ENCODE data around the gene NARF. TPM values are rescaled to one million over a fixed set of nuclear protein-coding genes. Genes with fewer than 3 reads are reported as not detected.
"Not testable (repeated sequence)": the region's sequence is repeated elsewhere in the genome, so short reads cannot be mapped to it uniquely, and the experiment has no call there.

NARF gene
- total RNA-seq, 4 donors from 2014 or later: 25.8 to 79.2 (median 59.9) TPM

- no peaks in the 10 kb centered on the region for H3K27me3 ChIP-seq
- WGBS, 2 donors: 1% methylated on average over 30 to 38 of the region's 62 CpGs
- H3K27ac ChIP-seq: peak overlapping the region; percentile 100
- DNase-seq (ENCODE audit: low spot score in 2 of 2): no peak
- peaks cover 0 to 47% (median 19%) of the 10 kb centered on the region in 4 donors for H3K4me1 ChIP-seq
- H3K9me3 ChIP-seq: no peaks in the 10 kb centered on the region
- H3K36me3 ChIP-seq: peaks cover 0 to 39% (median 14%) of the 10 kb centered on the region in 3 donors
- TF ChIP-seq EP300 (IDR thresholded peaks at IDR 0.05): no peak
- TF ChIP-seq, protein P1, sequence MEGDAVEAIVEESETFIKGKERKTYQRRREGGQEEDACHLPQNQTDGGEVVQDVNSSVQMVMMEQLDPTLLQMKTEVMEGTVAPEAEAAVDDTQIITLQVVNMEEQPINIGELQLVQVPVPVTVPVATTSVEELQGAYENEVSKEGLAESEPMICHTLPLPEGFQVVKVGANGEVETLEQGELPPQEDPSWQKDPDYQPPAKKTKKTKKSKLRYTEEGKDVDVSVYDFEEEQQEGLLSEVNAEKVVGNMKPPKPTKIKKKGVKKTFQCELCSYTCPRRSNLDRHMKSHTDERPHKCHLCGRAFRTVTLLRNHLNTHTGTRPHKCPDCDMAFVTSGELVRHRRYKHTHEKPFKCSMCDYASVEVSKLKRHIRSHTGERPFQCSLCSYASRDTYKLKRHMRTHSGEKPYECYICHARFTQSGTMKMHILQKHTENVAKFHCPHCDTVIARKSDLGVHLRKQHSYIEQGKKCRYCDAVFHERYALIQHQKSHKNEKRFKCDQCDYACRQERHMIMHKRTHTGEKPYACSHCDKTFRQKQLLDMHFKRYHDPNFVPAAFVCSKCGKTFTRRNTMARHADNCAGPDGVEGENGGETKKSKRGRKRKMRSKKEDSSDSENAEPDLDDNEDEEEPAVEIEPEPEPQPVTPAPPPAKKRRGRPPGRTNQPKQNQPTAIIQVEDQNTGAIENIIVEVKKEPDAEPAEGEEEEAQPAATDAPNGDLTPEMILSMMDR (IDR thresholded peaks at IDR 0.05): no peak
- no peak for TF ChIP-seq POLR2A (IDR thresholded peaks at IDR 0.05)
- H3K4me3 ChIP-seq: peak overlapping the region; percentile 74 to 99 (median 90)
Observed at GRCh38 chr17:82458885-82459424, 414 bp downstream of the NARF start.

GRCh38 chr17:82459936-82460335 lies 1.4 kb downstream of the NARF start:
- H3K27ac ChIP-seq: peak overlapping the region in 1 of 4 donors; percentile 100
- peaks cover 0 to 48% (median 20%) of the 10 kb centered on the region in 3 donors for H3K36me3 ChIP-seq
- H3K4me1 ChIP-seq: peaks cover 0 to 51% (median 19%) of the 10 kb centered on the region in 4 donors
- not testable (repeated sequence) for DNase-seq (ENCODE audit: low spot score in 2 of 2); H3K27me3 ChIP-seq; H3K9me3 ChIP-seq
- H3K4me3 ChIP-seq: peak overlapping the region in 1 of 4 donors; percentile 99
- WGBS, 2 donors: 87 to 90% methylated on average over 9 of the region's 9 CpGs

DNA sequence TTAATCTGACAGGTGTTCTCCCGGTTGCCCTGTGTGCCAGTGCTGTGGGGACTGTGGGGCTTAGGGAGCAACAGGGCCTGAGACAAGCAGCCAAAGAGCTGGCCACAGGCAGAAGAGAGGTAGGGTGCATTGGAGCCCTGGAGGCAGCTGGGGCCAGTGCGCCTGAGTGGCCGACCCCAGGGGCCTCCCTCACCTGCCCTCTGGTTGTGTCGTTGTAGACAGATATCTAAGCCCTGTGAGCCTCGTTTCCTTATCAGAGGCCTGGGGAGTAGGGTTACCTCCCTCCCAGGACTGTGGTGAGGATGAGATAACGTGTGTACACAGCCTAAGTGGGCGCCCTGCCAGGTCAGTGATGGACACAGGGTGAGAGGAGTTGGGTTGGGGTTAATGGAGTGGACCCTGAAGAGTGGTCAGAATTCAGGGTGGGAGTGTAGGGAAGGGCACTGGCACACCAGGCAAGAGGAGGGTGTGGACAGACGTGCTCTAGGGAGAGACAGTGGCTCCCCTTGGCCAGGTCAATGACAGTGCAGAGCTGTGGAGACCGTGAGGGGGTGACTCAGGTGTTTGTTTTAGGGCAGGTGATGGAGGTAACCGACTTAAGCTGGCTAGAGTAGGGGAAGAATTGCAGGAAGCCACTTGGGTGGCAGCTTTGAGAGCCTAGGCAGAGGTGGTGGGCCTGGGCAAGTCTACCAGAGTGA lies 3.4 kb downstream of the NARF start:
- TF ChIP-seq, protein P1 (IDR thresholded peaks at IDR 0.05): no peak
- TF ChIP-seq EP300 (IDR thresholded peaks at IDR 0.05): no peak
- TF ChIP-seq POLR2A (IDR thresholded peaks at IDR 0.05): no peak
- Histone ChIP-seq H3K36me3 (peaks cover 0 to 69% (median 20%) of the 10 kb centered on the region in 3 donors), H3K4me3 (no peak overlapping the region)

DNA sequence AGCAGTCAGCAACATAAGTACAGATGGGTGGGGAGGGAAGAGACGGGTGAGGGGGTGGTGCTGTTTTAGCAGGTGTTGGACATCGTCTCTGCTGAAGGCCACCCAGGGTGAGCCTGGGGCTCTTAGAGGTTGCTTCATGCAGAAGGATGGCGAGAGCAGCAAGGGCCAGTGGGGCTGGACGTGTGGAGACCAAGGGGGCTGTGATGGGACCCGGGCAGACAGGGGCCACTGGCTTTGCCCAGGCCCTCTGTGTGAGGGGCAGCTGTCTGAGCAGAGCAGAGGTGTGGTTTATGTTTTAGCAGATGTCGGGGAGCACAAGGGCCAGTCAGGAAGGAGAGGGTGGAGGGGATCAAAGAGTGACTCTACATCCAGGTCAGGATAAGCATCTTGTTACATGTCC lies 4.8 kb downstream of the NARF start:
- H3K27me3 ChIP-seq: no peaks in the 10 kb centered on the region
- no peak overlapping the region for H3K4me3 ChIP-seq
- TF ChIP-seq EP300 (IDR thresholded peaks at IDR 0.05): no peak
- no peak for TF ChIP-seq POLR2A (IDR thresholded peaks at IDR 0.05)
- TF ChIP-seq, protein P1 (IDR thresholded peaks at IDR 0.05): no peak
- WGBS, 2 donors: 66 to 72% methylated on average over 6 of the region's 6 CpGs
- no peak for DNase-seq (ENCODE audit: low spot score in 2 of 2)
- H3K36me3 ChIP-seq: peaks cover 0 to 83% (median 20%) of the 10 kb centered on the region in 3 donors
- H3K9me3 ChIP-seq: no peaks in the 10 kb centered on the region
- H3K4me1 ChIP-seq: peaks cover 0 to 30% (median 8%) of the 10 kb centered on the region in 4 donors
- H3K27ac ChIP-seq: peak overlapping the region; percentile 23 to 69 (median 48)

More for the DNA sequence above, 3.4 kb downstream of the NARF start:
- Histone ChIP-seq H3K27me3 (no peaks in the 10 kb centered on the region), H3K9me3 (no peaks in the 10 kb centered on the region), H3K27ac (peak overlapping the region in 1 of 4 donors; percentile 36), H3K4me1 (peaks cover 0 to 38% (median 16%) of the 10 kb centered on the region in 4 donors)
- no peak for DNase-seq (ENCODE audit: low spot score in 2 of 2)
- 83 to 86% methylated on average over 9 to 10 of the region's 10 CpGs for whole genome bisulfite sequencing, 2 donors

GRCh38 chr17:82463925-82464566 lies 5.5 kb downstream of the NARF start:
- no peaks in the 10 kb centered on the region for H3K9me3 ChIP-seq
- 57 to 59% methylated on average over 6 to 7 of the region's 7 CpGs for WGBS, 2 donors
- peaks cover 0 to 89% (median 20%) of the 10 kb centered on the region in 3 donors for H3K36me3 ChIP-seq
- H3K27ac ChIP-seq: peak overlapping the region in 3 of 4 donors; percentile 37 to 69 (median 60)
- H3K27me3 ChIP-seq: no peaks in the 10 kb centered on the region
- DNase-seq (ENCODE audit: low spot score in 2 of 2): no peak
- TF ChIP-seq POLR2A (IDR thresholded peaks at IDR 0.05): no peak
- TF ChIP-seq EP300 (IDR thresholded peaks at IDR 0.05): peak in 1 of 2 donors; percentile 51
- no peak overlapping the region for H3K4me3 ChIP-seq
- H3K4me1 ChIP-seq: peaks cover 0 to 29% (median 7%) of the 10 kb centered on the region in 4 donors

GRCh38 chr17:82464567-82464929 lies 6.0 kb downstream of the NARF start:
- TF ChIP-seq EP300 (IDR thresholded peaks at IDR 0.05) (no peak), POLR2A (IDR thresholded peaks at IDR 0.05) (no peak)
- TF ChIP-seq, protein P1 (IDR thresholded peaks at IDR 0.05): no peak
- Histone ChIP-seq H3K9me3 (no peaks in the 10 kb centered on the region), H3K27me3 (no peaks in the 10 kb centered on the region), H3K27ac (peak overlapping the region in 3 of 4 donors; percentile 37 to 69 (median 60)), H3K4me3 (no peak overlapping the region), H3K4me1 (peaks cover 0 to 24% (median 4%) of the 10 kb centered on the region in 4 donors), H3K36me3 (peaks cover 0 to 94% (median 20%) of the 10 kb centered on the region in 3 donors)
- no peak for DNase-seq (ENCODE audit: low spot score in 2 of 2)
- 89 to 91% methylated on average over 11 of the region's 11 CpGs for WGBS, 2 donors
